ENCODE results near the gene GON4L.
"Not testable (repeated sequence)": the region's sequence is repeated elsewhere in the genome, so short reads cannot be mapped to it uniquely, and the experiment has no call there.

GRCh38 chr1:155895617-155896016, 38.6 kb upstream of the GON4L start:
- not testable (repeated sequence) for TF ChIP-seq CTCF, POLR2A (IDR thresholded peaks at IDR 0.05)

Data from esophagus squamous epithelium (tissue), 4 donors.